CD4-positive, alpha-beta T cell treated with Interleukin-17A for 1 hour (primary cell): Measurements from ENCODE around the gene SMCP.

Experiments used
- DNase-seq: peaks from one replicate; pipeline ENCODE4 v3.0.0-alpha.2; 2020

The SMCP gene

DNA sequence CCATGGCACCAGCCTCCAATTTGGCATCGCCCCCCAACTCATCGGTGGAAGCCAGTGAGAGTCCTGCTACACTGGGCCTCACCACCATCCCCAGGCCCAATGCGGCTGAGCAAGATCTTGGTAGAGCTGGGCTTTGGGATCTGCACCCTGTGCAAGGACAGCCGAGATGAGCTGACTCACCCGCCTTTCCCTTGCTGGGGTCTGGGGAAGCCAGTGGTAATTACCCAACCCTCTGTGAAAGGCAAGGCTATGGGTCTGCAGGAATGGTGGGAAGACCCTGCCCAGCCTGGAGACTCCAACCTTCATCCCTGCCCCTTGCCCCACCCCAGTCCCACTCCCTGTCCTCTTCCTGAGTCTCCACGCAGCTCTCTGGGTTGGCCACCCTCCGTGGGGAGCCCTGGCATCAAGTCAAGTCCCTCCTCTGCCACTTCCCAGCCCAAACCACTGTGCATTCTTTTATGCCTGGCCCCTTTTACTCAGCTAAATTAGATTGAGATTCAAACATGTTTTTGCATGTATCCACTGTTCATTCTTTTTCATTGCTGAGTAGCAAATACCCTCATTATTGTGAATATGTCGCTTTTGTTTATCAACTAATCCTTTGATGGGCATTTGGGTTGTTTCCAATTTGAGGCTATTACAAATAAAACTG, 8.8 kb downstream of the SMCP start:
- DNase-seq = no peak

GRCh38 chr1:152888126-152888525, 10.0 kb downstream of the SMCP start:
- DNase-seq = no peak

- no peak for DNase-seq
Measured at GRCh38 chr1:152899027-152899426, 20.9 kb downstream of the SMCP start.

DNA sequence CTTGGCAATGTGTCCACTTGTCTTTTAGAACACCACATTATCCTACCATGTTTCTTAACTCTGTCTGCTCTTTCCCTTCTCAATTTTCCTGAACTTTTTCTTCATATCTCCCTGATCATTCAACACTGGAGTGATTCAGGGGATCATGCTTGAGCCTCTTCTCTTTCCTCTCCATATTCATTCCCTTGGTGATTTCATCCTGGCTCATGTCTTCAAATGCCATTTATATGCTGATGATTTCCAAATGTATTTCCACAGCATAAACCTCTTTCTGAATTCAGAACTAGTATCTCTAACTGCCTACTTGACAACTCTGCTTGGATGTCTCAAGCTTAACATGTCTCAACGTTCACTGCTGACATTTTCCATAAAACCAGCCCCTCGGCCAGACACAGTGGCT, 21.8 kb downstream of the SMCP start:
- DNase-seq = no peak

DNA sequence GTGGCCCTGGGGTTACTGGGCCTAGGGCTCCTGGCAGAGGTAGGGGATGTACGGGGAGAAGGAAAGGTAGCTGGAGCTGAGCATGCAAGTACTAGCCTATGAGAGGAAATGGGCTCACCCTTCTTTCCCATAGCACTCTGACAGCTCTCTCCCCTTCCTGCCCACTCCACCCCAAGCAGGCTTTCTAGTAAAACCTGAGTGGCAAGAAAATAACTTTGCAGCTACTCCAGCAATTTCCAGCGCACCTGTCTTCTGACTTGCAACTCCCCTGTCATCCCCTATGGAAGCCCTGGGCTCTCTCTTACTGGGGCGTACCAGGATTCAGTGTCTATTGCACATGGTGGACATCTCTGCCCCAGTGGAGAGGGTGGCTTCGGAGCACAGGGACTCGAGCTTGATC, 23.5 kb downstream of the SMCP start:
- DNase-seq = no peak

DNA sequence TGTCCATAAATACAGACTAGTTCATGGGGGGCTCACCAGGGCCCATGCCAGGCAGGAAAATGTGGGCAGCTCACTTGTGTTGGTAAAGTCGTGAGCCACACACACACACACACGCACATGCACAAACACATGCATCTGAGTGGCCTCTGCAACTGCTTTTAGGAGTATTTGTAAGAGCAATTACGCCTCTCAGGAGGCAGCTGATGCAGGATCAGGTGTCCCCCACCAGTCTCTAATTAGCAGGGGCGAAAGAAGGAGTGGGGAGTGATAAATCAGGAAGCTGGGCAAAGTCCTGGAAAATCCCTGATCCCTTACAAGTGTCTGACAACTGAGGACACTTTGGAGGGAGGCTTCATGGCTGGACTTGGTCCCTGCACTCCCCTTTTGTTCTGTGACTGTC, 24.5 kb downstream of the SMCP start:
- DNase-seq = no peak

DNA sequence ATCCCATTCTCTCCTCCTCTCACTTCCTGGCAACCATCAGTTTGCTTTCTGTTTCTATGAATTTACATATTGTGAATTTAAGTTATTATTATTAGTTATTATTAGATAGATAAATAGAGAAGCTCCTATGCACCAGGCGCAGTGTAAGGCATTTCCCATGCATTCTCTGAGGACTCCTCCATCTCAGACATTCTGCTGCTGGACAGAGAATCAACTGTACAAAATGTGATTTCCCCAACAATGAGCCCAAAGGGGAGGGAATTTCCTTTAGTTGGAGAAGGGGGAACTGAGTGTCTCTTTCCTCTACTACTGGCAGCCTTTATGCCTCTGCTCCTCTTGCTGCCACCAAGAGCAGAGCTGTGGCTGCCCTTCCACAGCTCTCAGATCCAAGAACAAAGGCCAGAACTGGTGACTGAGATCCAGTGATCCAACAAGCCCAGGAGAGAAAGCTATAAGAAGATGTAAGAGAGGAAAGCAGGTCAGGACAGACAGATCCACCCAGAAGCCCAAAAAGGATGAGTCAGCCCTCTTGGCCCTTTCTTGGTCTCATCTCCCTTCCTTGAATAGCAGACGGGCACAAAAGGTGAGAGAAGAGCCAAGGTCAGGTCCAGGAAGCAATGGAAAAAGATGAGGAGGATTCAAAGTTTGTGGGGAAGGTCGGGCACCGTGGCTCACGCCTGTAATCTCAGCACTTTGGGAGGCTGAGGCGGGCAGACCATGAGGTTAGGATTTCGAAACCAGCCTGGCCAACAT, 26.7 kb downstream of the SMCP start:
- no peak for DNase-seq

DNA sequence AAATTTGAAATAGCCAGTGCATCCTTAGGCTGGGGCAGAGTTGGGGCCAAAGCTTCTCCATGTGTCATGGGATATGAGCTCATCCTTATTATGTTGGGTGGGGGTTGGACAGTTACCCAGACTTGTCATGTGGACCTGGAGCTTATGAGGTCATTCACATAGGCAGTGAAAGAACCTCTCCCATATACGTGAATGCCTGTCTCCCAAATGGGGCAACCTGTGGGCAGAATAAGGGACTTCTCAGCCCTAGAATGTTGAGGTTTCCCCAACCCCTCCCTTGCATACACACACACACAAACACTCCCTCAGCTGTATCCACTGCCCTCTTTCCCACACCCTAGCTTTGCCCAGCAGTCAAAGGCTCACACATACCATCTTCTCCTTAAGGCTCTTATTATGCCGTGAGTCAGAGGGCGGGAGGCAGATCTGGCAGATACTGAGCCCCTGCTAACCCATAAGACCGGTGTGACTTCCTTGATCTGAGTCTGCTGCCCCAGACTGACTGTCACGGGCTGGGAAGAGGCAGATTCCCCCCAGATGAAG, 28.0 kb downstream of the SMCP start:
- no peak for DNase-seq

- no peak for DNase-seq
Measured at GRCh38 chr1:152907686-152908601, 29.8 kb downstream of the SMCP start, which contains the start of gene IVL. IVL (plus strand) TSS chr1:152908546; CDS start chr1:152909798, 1,252 bp downstream.

- no peak for DNase-seq
Measured at GRCh38 chr1:152909206-152909605, 31.1 kb downstream of the SMCP start.

DNA sequence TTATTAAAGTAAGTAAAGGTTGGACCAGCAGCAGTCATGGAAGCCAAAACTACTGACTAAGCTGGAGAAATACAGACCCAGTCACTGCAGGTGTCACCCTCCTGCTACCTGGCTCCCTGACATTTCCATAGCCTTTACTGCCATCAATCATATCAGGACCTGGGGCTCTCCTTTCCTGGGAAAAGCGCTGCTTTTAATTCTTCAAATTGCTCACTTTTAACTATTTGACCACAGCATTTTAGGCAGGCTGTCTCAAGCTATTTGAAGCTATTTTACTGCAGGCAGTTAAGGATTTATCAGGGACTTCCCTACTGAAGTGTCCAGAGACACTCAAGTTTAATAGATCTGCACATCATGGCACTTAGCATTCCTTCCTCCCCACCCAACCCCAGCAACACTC, 34.3 kb downstream of the SMCP start:
- DNase-seq = no peak

- DNase-seq = peak; percentile 9
Measured at GRCh38 chr1:152912900-152913299, 34.8 kb downstream of the SMCP start.

DNA sequence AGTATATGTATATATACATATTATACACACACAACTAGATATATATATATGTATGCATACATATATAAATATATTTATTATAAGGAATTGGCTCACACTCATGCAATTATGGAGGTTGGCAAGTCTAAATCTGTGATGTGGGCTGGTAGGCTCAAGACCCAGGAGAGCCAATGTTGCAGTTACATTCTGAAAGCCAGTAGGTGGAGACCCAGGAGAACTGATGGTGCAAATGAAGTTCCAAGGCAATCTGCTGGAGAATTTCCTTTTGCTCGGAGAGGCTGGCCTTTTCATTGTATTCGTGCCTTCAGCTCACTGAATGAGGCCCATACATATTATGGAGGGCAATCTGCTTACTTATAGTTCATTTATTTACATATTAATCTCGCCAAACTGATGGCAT, 39.7 kb downstream of the SMCP start:
- no peak for DNase-seq

GRCh38 chr1:152919071-152919470, 40.9 kb downstream of the SMCP start:
- DNase-seq = no peak

DNA sequence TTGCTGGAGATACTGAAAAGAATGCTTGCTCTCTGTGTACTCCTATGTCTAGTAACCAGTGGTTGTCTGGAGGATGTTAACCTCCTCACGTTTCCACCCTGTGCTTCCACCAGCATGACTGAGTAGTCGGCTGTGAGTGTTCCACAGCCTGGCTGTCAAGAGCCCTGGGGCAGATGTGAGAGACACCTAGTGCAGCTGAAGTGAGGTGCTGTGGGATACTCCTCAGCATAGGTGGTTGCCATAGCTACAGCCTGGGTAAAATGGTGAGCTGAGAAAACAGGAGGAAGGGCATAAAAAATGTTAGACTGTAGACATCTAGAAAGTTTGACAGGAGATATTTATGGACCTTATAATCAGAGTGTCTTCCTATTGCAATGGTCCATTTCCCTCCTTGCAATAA, 46.1 kb downstream of the SMCP start:
- no peak for DNase-seq

- DNase-seq = no peak
Measured at GRCh38 chr1:152926091-152926490, 48.0 kb downstream of the SMCP start.

- no peak for DNase-seq
Measured at GRCh38 chr1:152928671-152929070, 50.5 kb downstream of the SMCP start.

- DNase-seq = no peak
Measured at GRCh38 chr1:152932170-152932811, 54.2 kb downstream of the SMCP start.

- no peak for DNase-seq
Measured at GRCh38 chr1:152933196-152933595, 55.1 kb downstream of the SMCP start.
